DMS153 treated with DMSO at 0.1 percent for 48 hours (cell line): ENCODE data around the gene SLC5A7.

ENCODE experiments used
- DNase-seq: peaks from one replicate; lab custom pipeline; 2025; ENCODE audit not compliant: unreplicated experiment; lab: John Stamatoyannopoulos, UW

SLC5A7 gene

DNA sequence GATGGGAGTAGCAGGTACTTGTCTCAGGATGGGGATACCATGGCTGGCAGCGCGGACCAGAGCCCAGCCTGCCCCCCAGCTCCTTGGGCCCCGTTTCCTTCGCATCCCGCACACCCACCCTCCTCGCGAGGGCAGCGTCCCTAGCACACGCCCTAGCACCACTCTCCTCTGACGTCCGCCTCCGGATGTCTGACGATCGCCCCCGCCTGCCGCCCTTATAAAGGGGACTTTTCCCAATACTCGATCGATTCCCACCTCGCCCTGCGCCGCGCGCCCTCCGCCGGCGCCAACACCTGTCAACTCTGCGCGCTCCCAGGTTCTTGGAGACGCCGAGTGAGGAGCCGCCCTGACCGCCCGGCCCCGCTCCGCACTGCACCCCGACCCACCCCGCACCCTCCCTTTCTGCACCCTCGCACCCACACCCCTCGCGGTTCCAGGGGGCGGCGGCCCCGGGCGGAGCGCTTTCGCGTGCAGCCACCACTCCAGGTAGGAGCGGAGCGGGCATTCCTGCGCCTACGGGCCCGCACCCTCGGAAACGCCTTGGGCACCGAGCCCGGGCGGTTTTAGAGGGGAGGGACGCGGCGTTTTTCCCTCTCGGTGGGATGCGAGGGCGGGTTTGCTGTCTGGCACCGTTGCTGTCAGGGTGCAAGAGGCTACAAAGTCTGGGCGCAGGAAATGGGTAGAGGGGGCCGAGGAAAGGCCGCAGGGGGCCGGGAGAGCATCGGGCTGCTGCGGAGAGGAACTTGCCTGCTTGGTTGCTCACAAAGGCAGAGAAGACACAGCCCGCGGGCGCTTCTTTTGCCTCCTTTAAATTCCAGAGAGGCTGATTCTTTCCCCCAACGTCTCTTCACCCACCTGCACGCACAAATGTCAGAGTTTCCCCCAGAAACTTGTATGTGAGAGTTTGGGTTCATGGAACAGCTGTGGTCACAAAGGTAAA, at the start of gene SLC5A7:
Gene SLC5A7, plus strand, starts transcription at position 247 of the 940 bp plus-strand sequence. CDS start 1,632 bp downstream, outside the sequence.
- no peak for DNase-seq

DNA sequence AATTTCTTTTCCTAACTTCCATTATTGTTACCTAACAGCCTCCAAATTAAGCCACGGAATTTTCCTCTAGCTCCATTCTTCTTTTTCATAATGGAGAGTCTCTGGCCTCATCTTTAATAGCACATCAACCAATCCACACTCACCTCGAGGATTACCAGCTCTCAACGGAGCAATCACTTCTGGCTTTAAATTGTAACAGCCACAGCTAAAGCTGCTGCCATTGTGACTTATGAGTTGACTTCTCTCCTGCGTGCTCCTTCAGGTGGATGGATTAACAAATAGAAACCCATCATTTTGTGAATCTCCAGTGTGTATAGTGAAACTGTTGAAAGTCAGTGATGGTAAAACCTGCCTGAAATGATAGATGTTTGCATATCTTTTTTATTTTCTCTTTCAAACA, 24.9 kb upstream of the SLC5A7 start:
- no peak for DNase-seq

DNA sequence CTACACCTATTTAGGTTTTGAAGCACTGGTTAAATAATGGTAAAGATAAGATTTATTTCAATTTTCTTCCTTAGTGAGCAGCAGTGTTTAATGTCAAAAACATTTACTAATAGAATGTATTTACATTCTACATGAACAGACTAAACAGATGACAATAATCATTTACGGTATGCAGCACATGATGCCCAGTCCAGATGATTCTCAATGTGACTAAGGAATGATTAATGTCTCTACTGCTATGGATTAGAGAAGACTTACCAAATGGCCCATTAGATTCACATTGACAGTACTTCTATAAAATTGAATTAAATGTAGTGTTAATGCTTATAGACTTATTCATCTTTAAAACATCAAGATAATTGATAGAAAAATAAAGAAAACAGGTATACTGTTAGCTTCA, 22.1 kb upstream of the SLC5A7 start:
- DNase-seq, result no peak

DNA sequence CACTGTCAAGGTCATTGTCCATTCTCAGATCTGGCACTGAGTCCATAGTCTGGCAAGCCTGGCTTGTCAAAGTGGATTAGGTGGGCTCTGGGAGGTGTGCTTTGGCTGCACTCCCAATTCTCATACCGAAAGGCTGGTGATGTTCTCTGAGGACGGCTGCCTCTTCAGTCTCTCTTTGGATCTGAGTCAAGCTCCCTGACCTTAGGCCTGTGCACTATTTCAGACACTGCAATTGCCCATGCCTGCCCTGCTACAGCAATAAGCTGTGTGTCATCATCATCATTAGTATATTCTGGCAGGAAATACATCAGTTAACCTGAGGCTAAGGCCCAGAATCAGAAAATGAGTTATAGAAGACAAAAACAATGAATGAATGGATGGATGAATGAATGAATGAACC, 1.6 kb upstream of the SLC5A7 start:
- DNase-seq, result no peak

DNA sequence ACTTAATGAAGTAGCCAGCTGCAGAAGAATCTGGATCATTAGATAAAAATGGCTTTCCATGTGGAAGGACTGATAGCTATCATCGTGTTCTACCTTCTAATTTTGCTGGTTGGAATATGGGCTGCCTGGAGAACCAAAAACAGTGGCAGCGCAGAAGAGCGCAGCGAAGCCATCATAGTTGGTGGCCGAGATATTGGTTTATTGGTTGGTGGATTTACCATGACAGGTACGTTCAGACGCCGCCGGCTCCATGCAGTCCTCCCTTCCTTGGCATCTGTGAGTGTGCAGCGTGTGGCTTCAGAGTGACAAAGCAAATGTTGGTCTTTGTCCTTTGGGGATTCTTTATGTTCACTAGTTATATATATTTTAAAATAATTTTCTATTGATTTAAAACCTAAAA, 1.8 kb downstream of the SLC5A7 start:
- DNase-seq, result no peak

DNA sequence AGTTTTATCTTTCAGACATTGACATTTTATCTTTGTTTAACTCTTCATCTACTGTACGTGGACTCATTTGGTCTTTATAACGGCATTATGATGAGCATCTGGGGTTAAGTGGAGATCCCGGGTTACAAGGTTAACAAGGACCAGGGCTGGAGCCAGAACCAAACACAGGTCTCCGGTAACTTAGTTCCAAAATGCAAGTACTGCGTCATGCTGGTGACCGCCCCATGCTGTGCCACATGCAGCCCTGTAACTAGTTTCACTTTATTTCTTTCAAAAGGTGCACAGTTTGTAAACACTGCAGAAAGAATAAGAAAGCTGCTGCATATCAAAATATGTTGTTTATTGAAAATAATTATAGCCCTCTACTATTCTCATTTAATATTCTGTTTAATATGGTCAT, 3.1 kb downstream of the SLC5A7 start:
- no peak for DNase-seq

DNA sequence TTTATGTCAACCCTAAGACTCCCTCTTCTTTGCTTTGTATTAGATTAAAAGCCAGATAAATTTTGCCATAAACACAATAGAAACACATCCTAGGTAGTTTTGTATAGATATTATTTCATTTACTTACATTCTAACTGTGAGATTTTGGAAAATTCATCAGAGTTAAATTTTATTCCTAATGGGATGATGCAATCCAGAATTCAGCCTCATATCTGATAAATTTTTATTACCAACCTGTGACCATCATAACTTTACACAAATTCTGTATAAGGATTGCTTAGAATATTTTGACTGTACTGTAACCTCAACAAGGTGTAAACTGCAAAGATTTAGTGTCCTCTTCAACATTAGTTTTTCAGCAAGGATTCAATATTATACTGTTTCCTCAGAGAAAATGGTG, 4.4 kb downstream of the SLC5A7 start:
- no peak for DNase-seq

DNA sequence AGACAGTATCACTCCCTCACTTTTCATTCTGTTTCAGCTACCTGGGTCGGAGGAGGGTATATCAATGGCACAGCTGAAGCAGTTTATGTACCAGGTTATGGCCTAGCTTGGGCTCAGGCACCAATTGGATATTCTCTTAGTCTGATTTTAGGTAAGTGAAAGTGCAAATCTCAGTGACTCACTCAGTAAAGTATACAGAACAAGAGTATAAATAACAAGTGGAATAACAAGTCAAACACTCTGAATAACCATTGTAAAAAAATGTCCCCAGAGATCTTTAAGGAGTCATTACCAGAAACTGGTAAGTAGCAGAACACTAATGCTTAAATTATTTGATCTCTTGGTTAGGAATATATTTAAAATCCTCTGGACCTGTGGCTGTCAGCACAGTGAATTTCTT, 5.7 kb downstream of the SLC5A7 start:
- no peak for DNase-seq

DNA sequence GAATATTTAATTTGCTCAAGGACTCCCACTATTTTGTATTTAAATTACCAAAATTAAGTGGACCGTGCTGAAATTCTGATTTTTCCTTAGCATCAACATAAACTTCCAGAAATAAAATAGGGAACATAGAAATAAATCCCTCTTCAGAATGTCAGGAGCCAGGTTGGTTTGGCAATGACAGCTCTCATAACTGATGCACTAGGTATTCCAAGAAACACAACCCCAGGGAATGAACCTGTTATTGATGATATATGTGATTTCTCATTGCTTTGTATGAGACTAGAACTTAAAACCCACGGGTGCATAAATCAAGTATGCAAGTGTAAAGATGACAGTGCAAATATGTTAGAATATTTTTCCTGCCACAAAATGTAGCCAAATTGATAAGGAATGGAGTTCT, 12.8 kb downstream of the SLC5A7 start:
- DNase-seq, result no peak

DNA sequence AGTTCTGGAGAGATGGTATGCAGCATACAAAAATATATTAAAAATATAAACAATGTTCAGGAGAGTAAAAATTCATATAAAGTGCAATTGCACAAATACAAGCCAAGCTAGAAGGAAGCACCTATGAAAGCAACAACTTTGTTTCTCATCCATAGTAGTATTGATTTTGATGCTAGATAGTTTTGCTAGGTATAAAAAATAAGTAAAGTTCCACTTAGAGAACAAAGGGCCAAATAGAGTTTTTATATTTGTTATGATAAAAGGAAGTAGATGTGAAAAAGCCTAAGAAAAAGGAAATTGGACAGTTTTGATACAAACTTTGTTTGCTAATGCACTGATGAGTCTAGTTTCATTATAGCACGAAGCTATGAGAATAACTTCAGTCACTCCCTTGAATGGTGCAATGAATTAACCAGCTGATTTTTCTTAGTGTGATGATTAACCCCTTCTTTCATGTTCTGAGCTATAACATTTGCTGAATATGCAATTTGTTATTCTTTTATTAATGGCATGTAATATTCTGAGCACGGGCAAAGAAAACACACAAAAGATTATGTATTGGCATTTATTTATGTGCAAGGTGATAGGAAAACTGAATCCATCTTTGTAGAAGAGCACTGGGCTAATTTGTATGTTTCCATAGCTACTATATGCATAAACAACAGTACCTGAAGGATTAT, 24.7 kb downstream of the SLC5A7 start:
- no peak for DNase-seq

DNA sequence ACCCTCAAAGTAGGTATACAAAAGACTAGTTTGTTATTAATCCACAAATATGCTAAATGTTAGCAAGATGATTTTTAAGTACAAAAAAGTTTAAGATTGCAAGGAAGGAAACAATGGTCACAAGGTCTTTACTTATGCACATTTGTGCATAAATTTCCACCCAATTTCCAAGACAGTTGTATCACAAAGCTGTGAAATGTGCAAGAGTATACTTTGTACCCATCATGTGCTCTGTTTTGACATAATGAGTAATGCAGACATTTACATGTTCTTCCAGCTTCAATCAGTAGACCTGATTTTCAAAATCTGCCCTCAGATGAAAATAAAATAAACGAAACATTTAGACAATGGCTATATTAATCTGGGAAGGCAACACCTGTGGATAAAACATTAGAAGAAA, 27.0 kb downstream of the SLC5A7 start:
- DNase-seq, result no peak

DNA sequence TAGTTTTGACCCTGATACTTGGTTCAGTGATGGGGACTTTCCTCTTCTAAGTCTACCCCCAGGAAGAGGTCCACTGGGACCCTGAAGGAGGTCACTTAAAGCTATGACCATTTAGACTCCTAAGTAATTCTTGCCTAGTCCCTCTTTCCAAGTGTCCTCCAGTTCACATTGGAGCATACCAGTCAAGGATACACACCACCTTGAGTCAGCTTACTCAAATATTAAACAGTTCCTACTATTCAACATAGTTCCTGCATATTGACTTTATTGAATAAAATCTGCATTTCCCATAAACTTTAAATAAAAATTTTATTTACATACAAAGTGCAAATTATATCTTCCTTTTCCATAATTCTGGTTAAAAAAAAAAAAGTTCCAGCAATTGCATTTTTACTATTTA, 36.3 kb downstream of the SLC5A7 start:
- DNase-seq, result no peak

DNA sequence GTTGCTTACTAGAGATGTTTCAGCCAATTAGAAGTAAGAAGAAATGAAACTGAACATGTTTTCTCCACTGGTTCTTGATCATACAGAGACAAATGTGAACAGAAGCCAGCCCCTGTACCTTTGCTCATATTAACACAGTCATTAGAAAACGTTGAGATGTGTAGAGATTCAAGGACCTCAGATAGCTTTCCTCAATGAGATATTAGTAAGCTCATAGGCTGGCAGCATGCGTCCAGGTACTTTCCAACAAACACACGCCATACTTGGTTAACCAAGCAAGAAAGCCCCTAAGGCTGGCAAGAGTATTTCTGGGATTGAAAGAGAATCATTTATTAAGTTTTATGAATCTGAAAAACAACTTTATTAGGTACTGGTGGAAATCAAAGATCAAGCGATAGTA, 37.5 kb downstream of the SLC5A7 start:
- DNase-seq, result no peak

DNA sequence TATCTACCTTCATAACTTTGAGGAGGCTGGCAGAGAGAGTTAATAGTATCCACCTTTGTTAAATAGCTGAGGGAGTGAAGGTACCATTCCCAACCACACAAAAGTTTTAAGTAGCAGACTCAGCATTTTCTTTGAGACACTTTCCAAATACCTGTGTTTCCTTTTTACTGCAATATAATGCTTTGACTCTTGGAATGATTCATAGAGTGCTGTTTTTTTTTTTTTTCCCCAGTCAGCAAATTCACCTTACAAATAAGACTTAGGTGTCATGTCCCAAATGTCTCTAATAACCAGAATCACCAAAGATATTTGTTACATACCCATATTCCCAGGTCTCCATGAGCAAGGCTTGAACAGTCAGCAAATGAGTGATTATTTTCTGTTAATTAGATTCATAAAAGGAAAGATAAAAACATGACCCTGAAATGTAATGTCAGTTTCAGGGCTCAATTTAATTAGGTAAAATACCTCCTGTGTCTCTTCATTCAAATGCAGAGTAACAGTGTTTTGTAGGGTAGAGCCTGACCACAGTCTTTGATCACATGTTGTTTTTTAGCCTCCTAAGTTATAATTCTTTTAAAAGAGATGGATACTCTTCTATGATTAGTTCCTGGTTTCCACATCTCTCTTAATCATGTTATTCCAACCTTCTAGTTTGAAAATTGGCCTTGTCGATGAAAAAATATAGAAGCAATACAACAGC, 39.9 kb downstream of the SLC5A7 start:
- DNase-seq, result no peak

DNA sequence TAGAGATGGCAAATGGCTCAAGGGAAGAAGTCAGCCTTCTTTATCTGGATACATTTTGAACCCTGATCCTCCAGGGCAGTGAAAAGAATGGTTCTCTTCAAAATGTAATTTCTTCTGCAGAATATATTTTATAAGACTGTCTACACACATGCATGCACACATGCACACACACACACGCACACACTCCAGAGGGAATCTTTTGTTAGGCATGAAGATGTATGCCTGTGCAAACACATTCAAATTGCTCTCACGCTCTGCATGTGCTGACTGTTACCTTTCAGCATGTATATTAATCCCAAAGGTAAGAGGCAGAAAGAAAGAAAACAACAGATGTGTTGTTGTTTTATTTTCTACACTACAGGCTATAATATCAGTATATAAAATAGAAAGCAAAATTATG, 43.2 kb downstream of the SLC5A7 start:
- DNase-seq, result no peak

DNA sequence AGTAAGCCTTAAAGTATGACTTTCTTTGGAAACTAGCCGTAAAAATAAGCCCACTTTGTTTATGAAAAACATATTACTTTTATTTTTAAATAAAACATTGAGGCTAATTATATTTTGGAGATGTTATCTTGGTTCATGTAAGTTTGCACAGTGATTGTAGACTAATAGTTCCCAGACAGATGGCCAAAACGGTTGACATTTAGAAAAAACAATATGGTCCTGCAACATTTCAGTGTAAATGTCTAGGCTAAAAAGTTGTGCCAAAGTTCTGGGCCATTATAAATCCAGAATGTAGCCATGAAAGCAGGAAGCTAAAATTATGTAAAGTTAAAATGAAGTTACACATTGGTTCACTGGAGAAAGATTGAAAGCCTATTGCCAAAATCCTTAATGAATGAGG, 43.6 kb downstream of the SLC5A7 start:
- no peak for DNase-seq

DNA sequence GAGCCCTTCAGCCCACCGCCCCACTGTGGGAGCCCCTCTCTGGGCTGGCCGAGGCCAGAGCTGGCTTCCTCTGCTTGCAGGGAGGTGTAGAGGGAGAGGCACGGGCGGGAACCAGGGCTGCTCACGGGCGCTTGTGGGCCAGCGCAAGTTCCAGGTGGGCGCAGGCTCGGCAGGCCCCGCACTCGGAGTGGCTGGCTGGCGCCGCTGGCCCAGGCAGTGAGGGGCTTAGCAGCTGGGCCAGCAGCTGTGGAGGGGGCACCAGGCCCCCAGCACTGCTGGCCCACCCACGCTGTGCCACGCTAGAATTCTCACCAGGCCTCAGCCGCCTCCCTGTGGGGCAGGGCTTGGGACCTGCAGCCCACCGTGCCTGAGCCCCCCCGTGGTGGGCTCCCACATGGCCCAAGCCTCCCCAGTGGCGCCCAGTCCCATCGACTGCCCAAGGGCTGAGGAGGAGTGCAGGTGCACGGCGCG, 45.2 kb downstream of the SLC5A7 start:
- DNase-seq, result no peak

DNA sequence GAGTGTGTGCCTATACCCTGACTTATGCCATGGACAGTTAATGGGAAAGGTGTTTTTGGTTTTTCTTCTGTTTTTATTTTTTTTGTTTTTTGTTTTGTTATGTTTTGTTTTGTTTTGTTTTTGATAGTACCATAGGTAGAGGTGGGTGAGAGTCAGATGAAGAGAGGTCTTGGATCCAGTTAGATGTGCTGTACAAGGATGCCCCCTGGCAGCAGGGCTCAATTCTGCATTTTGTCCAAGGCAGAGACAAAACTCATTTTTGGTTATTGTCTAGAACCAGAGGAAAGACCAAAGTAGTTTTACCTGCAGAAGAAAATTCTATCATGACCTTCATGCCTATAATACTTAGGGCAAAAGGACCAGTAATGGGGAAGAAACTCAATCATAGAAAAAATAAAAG, 48.5 kb downstream of the SLC5A7 start:
- no peak for DNase-seq

DNA sequence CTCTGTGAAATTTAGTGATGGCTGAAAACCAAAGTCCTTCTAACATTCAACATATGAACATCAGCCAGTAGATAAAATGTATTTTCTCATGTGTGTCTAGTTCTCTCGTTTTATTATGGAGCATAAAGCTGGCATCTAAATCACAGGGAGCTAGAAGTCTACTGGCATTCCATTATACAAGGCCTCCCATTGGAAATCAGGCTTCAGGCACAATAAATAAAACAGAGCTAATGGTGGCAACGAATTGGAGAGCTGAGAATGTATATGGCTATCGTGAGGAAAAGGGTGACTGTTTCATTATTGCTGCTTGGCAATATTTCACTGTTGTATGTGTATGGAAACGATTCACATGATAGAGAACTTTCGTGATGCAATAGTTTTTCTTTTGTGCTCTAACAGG, 62.4 kb downstream of the SLC5A7 start:
- DNase-seq, result no peak

DNA sequence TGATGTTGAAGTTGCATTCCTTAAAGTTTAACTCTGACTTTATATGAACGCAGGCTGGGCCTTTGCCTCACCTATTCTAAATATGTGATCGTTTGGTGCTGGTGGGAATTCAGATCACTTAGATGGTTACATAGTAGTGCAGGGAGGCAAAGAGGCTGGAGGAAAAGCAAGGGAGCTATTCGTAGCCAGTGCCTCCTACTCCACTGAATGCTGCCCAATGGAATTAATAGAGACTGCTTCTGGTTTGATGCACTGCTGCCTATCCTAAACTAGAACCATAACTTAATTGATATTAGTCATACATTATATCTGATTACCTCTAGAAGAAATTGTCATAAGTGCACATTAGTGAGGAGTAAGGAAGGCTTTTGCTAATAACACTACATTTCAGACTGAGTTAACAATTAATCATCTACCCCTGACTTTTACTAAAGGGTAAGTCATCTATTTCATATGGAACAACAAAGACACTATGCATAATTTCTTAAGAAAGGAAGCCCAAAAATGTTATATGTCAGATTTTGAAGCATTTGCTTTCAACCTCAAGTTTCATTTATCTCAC, 72.3 kb downstream of the SLC5A7 start:
- no peak for DNase-seq

DNA sequence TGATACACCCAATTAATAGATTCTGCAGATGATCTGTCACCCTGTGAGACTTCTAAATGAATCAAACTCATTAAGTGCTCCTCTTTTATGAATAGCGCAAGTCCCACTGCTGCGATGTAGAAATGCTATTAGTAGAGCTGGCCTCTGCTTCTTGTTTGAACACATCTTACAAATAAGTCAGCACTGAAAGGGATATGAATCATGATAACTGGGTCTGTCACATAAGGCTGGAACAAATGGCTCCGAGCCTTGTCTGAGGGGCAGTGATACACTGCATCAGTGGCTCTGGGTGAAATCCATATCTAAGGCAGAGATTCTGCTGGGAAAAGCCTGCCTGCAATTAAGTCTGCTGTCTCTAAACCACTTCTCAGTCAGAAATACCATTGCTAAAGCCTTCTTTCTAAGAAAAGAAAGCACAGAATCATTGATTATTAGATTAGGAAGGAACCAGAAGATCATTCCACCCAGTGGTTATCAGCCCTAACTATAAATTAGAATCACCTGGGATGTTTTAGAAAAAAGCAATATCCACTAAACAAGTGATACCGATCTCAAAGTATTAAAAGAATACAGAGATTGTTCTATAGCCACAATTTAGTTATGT, 75.2 kb downstream of the SLC5A7 start:
- no peak for DNase-seq
